Esophagus muscularis mucosa (tissue), 3 donors: ENCODE results near the gene PTH.

Experiments used
- CTCF ChIP-seq, 3 experiments: fragments of 200-600 bp in 2 of 3; fragments of 450-650 bp in 1 of 3; sonication (generic) in 2 of 3; IDR thresholded peaks; one replicate each; pipeline ENCODE4 v1.5.1; 2017 to 2019; ENCODE audit warnings: antibody characterized with exemption in 3 of 3, mild to moderate bottlenecking in 2 of 3, moderate library complexity in 1 of 3
- POLR2A ChIP-seq: fragments of 450-650 bp; IDR thresholded peaks from one replicate; pipeline ENCODE4 v1.6.1; 2017; ENCODE audit warnings: antibody characterized with exemption, moderate library complexity, mild to moderate bottlenecking, low read depth
- POLR2AphosphoS5 ChIP-seq, 2 donors: sonication (generic); formaldehyde crosslinking; IDR thresholded peaks; one replicate each; pipeline ENCODE4 v1.6.1; 2017; ENCODE audit warnings: antibody characterized with exemption in 2 of 2

GRCh38 chr11:13445588-13445987 is 50.2 kb downstream of the PTH start:
- no peak for TF ChIP-seq CTCF (IDR thresholded peaks at IDR 0.05)
- no peak for TF ChIP-seq POLR2A
- no peak for TF ChIP-seq POLR2AphosphoS5 (IDR thresholded peaks at IDR 0.05)
